GM19452 (cell line): ENCODE measurements around the gene DYNC2I2.

Experiments
- ATAC-seq: cut with Tn5 transposase; IDR thresholded peaks from one replicate; pipeline ENCODE4 v1.9.1; 2021; ENCODE audit not compliant: unreplicated experiment

The DYNC2I2 gene

DNA sequence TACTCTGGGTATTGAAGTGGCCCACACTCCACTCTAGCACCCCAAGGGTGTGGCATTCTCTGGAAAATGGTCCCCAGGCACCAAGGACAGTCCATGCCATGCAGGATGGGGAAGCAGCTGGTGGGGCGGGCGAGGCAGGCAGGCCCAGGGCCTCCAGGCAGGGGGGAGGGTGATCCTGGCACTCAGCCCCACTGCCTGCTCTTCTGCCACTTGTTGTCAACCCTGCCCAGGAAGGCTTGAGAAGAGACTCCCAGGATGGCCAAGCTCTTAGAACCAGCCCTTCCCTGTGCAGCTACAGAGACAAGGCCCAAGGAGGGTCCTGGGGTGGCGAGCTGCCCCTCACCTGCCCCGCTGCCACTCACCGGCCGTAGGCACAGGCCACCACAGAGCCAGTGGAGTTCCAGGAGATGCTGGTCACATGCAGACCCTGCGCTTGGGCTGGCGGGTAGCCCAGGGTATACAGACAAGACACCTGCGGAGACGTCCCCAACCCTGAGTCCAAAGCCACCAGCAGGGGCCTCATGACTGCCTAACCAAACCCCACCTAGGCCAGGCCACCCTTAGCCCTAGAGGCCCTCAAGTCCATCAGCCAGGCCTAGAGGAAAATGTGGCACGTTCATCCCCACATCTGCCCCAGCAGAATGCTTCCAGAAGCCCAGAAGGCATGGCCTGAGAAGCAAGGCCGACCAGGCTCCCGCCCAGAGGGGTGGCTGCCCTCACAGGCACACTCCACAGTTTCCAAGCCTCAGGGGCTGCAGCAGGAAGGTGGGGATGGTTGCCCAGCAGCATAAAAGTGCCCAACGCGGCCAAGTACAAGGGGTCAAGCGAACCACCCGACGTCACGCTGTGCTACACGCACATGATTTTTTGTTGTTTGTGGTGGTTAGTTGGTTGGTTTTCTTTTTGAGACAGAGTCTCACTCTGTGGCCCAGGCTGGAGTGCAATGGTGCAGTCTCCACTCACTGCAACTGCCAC, 19.8 kb downstream of the DYNC2I2 start:
- ATAC-seq = no peak

GRCh38 chr9:128636024-128636390, 20.6 kb downstream of the DYNC2I2 start:
- no peak for ATAC-seq

GRCh38 chr9:128635266-128636023, 21.2 kb downstream of the DYNC2I2 start:
- ATAC-seq = no peak

GRCh38 chr9:128634651-128635262, 21.9 kb downstream of the DYNC2I2 start:
- ATAC-seq = no peak

DNA sequence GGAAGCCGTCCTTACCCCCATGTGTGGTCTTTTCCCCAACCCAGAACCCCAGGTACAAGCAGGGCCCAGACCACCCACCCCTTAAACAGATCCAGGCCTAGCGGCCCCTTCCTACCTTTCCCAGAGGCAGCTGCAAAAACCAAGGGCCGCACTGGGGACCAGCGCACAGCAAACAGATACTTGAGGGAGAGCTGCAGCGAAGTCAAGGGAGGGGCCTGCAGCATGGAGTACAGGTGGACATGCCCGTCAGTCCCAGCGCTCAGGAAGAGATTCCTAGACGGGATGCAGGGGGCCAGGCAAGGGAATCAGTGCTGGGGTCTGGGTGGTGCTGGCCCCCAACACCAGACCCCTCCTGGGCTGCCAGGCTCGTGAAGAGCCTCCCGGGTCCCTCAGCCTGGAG, 22.5 kb downstream of the DYNC2I2 start:
- ATAC-seq = no peak

DNA sequence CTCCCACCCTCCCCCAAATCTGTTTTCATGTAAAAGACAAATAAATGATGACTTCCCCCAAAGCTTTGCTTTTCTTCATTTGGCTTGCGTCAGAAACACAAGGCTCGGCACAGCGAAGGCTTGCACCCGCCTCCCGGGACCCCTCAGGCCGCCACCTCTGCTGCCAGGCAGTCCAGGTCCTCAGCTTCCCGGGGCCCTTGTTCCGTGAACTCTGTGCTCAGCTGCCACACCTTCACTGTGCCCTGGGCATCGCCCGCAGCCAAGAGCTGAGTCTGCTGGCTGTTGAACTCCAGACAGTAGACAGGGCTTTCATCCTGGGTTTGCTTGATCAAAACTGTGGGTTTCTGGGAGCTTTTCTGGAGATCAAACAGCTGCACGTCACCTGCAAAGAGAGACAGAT, 23.0 kb downstream of the DYNC2I2 start:
- no peak for ATAC-seq

DNA sequence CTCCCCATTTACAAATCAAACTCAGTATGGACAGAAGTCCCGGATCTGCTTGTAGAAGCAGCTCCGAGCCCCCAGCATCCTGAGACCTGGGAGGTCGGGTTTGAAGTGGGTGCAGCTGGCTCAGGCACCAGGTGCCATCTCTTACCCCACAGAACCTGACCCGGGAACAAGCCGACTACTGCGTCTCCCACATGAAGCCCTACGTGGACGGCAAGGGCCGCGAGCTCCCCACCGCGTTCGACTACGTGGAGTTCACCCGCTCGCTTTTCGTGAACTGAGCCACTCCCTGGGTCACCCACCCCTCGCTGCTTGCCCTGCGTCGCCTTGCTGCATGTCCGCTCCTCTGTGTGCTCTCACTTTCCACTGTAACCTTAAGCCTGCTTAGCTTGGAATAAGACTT, 23.6 kb downstream of the DYNC2I2 start:
- no peak for ATAC-seq

DNA sequence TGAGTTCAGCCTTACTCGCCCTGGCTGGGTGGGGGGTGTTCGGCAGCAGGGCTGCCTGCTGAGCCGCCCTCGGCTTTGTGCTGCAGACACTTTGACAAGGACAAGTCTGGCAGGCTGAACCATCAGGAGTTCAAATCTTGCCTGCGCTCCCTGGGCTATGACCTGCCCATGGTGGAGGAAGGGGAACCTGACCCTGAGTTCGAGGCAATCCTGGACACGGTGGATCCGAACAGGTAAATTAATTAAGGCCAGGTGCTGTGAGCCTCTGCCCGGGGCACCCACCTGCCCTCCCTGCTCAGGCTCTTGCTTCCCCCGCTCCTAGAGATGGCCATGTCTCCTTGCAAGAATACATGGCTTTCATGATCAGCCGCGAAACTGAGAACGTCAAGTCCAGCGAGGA, 24.2 kb downstream of the DYNC2I2 start:
- ATAC-seq = no peak

GRCh38 chr9:128632066-128632465, 24.6 kb downstream of the DYNC2I2 start:
- ATAC-seq = no peak

DNA sequence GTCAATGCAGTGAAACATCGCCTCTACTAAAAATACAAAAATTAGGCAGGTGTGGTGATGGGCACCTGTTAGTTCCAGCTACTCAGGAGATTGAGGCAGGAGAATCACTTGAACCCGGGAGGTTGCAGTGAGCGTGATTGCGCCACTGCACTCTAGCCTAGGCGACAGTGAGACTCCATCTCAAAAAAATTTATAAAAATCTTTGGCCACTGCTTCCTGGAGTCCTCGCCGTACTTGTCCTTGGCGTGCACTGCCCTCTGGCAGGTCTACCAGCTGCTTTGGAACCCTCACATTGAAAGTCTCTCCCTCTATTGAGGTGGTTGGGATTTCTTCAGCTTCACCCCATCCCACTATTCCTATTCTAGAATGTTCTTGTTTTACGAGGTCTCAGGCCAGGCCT, 25.0 kb downstream of the DYNC2I2 start:
- ATAC-seq = no peak

GRCh38 chr9:128629852-128630545, 26.6 kb downstream of the DYNC2I2 start:
- ATAC-seq = no peak

DNA sequence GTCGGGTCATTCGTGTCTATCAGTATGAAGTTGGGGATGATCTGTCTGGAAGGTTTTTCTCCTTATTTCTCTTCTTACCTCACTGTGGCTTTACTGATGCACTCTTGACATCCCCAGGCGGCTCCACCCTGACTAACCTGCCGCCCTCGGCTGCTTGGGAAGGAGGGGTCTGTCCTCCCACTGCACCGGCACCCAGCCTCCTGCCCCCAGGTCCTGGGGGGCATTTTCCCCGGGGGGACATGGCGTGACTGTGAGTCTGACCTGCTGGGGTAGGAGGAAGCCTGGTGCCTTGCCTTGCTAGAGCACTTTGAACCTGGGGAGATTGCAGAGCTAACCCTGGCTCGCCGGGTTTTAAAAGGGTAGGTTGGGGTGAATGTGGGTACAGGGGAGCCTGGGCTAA, 27.5 kb downstream of the DYNC2I2 start:
- no peak for ATAC-seq

DNA sequence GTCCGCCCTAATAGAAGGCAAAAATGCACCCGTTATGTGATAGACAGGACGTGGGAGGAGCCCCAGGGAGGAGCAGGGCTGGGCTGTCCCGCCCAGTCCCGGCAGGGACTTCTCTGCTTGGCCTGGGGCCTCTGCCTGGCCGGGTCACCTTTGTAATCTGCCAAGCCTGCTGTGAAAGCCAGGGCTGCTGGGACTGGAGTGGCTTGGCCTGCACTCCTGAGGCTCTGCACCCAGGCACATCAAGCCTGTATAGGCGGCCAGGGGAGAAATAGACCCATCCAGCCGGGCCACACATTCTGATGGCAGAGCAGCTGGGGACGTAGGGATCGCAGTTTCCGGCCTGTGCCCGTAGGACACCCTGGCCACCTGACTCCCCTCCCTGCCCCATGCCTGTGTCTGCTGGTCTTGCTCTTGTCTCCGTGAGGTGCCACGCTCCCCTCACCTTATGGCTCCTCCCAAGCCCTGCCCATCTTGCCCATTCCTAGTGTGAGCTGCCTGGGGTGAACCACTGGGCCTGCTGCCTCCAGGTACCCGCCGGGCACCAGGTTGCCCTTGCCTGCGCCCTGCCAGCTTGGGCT, 28.1 kb downstream of the DYNC2I2 start:
- no peak for ATAC-seq

DNA sequence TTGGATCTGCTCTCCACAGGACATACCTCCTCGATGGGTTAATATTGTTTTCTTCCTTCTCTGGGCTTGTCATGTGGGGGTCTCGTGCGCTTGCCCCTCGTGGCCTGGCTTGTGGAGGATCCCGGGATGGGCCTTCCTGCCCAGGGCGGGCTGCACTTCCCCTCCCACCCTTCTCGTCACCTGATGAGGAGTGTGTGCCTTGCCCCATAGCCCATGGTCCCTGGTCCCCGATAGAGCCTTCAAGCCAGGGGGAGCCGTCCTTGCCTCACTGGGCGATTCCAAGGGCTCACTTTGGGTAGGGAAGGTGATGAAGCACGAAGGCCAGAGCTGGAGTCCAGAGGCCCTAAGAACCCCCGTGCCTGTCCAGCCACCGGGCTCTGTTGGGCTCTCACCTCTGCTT, 28.7 kb downstream of the DYNC2I2 start:
- no peak for ATAC-seq

DNA sequence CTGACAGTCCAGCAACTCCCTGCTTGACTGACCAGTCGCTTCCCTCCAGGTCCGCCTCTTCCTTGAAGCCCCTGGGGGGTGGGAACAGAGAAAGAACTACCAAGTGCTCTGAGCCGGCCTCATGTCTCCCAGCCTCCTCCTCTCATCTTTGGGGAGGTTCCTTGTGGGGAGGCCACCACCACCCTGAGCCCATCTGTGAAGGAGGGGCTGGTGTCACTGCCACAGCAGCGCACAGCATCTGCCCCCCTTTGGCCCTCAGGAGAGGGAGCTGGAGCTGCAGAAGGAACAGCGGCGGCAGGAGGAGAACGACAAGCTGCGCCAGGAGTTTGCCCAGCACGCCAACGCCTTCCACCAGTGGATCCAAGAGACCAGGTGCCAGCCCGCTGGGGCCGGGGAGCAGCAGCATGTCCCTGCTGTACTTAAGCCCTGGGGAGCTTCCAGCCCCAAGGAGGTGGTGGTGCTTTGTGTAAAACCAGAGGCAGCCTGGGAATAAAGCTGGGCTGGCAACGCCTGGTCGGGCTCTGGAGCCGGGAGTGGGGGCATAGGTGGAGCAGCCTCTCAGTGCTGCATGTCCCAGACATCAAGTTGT, 29.4 kb downstream of the DYNC2I2 start:
- no peak for ATAC-seq

DNA sequence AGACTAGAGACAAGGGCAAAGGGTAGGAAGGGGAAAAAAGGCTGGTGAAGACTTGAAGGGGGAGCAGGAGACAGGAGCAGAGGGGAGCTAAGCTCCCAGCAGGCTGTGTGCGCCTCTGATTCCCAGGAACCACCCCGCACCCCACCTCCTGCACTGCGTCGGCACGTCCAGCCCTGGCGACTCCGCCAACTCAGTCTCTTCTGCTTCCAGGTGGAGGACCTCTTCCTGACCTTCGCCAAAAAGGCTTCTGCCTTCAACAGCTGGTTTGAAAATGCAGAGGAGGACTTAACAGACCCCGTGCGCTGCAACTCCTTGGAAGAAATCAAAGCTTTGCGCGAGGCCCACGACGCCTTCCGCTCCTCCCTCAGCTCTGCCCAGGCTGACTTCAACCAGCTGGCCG, 30.5 kb downstream of the DYNC2I2 start:
- ATAC-seq = no peak

- no peak for ATAC-seq
Observed at GRCh38 chr9:128625391-128626146, 31.1 kb downstream of the DYNC2I2 start.

GRCh38 chr9:128624566-128624965, 32.1 kb downstream of the DYNC2I2 start:
- no peak for ATAC-seq

DNA sequence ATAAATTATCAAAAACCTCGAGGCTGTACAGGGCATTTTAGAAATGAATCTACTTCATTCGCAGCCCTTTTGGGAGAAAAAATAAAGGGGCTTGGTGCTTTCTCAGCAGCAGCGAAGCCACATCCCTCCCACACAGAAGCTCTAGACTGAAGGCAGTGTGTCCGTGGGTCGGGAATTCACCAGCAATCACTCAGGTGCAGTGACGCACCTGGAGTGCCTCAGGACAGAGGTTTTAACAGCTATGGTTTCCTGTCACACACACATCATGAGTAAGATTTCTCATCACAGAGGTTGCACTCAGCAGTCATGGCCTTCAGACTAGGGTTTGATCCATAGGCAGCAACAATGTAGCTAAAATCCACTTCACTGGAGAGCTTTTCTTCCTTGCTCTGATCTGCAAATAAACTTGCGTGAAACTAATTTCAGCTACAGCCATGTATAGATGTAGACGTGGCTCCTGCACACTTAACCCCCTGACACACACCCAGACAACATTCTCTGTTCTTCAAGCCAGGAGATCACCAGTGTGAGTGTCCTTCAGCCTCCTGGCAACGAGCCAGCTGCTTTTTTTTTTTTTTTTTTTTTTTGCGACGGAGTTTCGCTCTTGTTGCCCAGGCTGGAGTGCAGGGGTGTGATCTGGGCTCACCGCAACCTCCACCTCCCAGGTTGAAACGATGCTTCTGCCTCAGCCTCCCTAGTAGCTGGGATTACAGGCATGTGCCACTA, 34.8 kb downstream of the DYNC2I2 start:
- no peak for ATAC-seq
